NCI-H748 (cell line): ENCODE results near the gene DISP2.

ENCODE experiments used
- DNase-seq: peaks from one replicate; lab custom pipeline; 2025; ENCODE audit not compliant: unreplicated experiment; lab: John Stamatoyannopoulos, UW

Gene DISP2

DNA sequence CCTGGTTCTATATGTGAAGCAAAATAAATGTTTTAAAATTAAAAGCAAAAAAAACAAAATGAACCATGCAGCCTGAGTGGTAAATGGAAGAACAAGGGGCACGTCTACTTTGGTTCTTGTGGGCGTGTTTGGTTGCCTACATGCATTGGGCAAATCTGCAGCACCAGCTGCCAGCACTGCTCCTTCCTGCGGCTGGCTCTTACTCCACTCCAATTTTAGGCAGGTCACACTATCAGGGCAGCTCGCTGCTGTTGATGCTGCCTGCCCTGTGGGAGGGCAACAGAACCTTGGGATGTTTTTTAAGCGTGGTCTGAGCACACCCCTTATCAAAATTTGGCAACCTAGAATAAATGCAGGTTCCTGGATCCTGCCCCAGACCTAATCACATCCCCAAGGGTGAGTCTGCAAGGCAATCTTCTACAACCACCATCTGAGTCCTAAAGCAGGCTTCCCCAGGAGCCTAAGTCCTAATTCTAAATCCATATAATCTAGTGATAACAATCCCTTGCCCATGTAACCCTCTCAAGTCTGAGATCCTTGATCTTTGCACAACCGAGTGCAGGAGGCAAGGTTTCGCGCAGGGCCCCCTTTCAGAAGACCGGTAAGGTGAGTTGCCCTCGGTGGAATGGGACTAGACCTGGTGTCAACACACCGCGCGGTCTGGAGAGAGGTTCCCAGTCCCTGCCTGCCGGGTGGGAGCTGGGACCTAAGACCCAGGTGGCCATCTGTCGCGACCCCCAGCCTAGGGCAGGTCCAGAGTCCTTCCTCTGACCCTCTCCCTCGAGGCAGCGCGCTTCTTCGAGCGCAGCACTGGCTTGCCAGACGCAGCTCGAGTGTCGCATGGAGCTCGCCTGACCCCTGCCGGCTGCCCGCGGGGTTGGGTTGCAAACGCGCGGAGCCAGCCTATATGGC lies 63.5 kb downstream of the DISP2 start:
- peak; percentile 57 for DNase-seq

DNA sequence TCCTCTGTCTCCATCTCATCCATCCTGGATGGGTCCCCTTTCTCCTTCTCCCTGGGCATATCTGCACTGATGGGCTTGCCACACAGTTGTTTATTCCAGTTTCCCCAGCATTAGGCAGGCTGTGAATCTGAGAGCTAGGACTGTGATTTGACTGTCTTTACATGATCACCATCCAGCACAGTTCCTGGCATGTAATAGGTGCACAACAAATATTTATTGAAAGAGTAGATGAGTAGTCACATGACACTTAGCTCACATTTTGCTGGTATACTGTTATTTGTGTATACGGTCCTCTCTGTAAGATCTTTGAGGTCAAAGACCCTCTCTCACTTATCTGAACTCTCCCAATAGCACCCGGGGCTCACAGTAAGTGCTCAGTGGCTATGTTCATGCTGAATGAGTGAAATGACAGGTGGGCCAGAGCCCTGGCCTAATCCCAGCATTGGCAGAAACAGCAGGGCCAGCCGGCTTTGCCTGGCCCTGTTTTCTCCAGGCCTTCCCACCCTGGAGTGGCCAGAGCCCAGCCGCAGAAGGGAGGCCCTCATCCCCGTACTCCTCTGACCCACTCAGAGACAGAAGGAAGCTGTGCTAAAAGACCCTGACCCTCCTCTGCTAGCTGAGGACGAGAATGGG lies 66.6 kb downstream of the DISP2 start:
- no peak for DNase-seq

DNA sequence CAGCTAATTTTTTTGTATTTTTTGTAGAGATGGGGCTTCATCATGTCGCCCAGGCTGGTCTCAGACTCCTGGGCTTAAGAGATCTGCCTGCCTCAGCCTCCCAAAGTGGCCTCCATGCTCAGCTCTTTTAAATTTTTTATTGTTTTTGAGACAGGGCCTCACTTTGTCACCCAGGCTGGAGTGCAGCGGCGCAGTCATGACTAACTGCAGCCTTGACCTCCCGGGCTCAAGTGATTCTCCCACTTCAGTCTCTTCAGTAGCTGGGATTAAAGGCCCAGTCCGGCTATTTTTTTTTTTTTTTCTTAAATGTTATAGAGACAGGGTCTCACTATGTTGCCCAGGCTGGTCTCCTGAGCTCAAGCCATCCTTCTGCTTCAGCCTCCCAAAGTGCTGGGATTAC lies 67.7 kb downstream of the DISP2 start:
- no peak for DNase-seq

DNA sequence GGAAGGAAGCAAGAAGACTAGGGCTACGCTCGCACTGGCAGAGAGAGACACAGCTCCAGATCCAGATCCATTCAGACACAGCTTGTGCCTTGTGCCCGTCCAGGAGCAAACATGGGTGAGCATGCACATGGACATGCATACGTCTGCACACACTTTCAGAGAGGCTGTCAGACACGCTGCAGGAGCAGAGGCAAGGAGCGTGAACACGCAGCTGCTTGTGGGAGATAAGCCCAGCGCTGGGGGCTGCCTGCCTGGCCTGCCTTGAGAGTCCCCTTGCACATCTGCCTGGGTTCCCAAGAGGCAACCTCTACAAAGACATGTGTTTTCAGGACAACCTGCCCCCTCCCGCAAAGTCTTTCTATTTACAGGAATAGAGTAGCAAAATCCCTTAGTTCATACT lies 69.2 kb downstream of the DISP2 start:
- DNase-seq: no peak

DNA sequence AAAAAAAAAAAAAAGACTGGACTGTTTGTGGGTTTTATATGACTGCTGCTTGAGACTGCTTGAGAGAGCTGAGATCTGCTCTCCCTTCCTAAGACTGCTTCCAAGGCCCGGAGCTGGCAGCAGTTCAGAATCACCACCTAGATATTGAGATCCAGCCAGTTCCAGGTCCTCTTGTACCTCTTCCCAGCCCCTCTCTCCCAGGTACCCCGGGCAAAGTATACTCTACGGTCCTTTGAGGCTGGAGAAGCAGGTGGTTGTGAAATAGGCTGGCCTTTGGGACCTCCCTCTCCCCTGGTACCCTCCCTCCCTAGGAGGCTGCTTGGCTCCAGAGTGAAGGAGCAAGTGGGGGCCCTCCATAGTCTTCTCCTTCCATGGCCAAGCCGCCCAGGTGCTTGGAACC lies 70.2 kb downstream of the DISP2 start:
- DNase-seq: no peak
